Left lung (tissue), 10 donors: ENCODE results near the gene CSGALNACT2. TPM values are rescaled to one million over a fixed set of nuclear protein-coding genes. Genes with fewer than 3 reads are reported as not detected.
A peak's percentile ranks its signal among the peaks of the same experiment; 100 is the strongest.

Experiments
- ATAC-seq: fragments of 200-7000 bp; cut with Tn5 transposase; one replicate; pipeline ENCODE4 v1.9.1; 2020; ENCODE audit warnings: moderate library complexity
- DNase-seq, 4 donors: peaks; one replicate each; pipeline ENCODE4 v3.0.0-alpha.2; 2013 to 2020
- H3K27ac ChIP-seq, 2 donors: fragments of 200-600 bp; sonication (generic) in 1 of 2; one replicate each; pipeline versions ENCODE4 v1.5.0 to v1.8.0; 2020 to 2021
- H3K27me3 ChIP-seq, 2 donors: fragments of 200-600 bp; sonication (generic) in 1 of 2; one replicate each; pipeline versions ENCODE4 v1.5.0 to v1.8.0; 2020 to 2021
- H3K36me3 ChIP-seq, 2 donors: fragments of 200-600 bp; sonication (generic) in 1 of 2; one replicate each; pipeline versions ENCODE4 v1.5.0 to v1.8.0; 2020 to 2021
- H3K4me1 ChIP-seq, 2 donors: fragments of 200-600 bp; one replicate each; pipeline ENCODE4 v1.8.0; 2021
- H3K4me3 ChIP-seq, 2 donors: fragments of 200-600 bp; sonication (generic) in 1 of 2; one replicate each; pipeline versions ENCODE4 v1.5.0 to v1.8.0; 2020 to 2021; ENCODE audit warnings: mild to moderate bottlenecking in 1 of 2
- H3K9me3 ChIP-seq, 2 donors: fragments of 200-600 bp; sonication (generic) in 1 of 2; one replicate each; pipeline versions ENCODE4 v1.5.0 to v1.8.0; 2020 to 2021
- intact Hi-C, 2 donors: fragments of 100-400 bp; cut with DNase I; formaldehyde crosslinking; loops; one replicate each; pipeline versions ENCODE4 v1.11.2 to v1.14.2; 2022
- polyA plus RNA-seq, 6 donors: library from polyadenylated mRNA; unstranded; fragments of 120-200 nt; gene quantifications; one replicate each; pipeline ENCODE4 v1.2.1, GENCODE V29; 2013; ENCODE audit not compliant: insufficient read length in 6 of 6
- total RNA-seq, 2 donors: library from RNA; stranded (reverse); fragmentation: NEBNext Ultra II Directional; extraction: Animal tissue kit (Norgen Biotek cat#: 25700); gene quantifications; one replicate each; pipeline ENCODE4 v1.2.1, GENCODE V29; 2021
- TF ChIP-seq, protein P1 (sequence below), 2 donors: fragments of 200-600 bp; sonication (generic) in 1 of 2; IDR thresholded peaks; one replicate each; pipeline versions ENCODE4 v1.5.0 to v1.8.0; 2021; ENCODE audit warnings: antibody characterized with exemption in 2 of 2
- donor health status: DM: no; HTN: yes; CAD: no.
- donor health status: DM: no; HTN: no; CAD: no.

CSGALNACT2 gene
- total and polyA plus RNA-seq, 8 donors, result 31.4 to 45.0 (median 36.6) TPM

GRCh38 chr10:43221419-43222209, 83.4 kb downstream of the CSGALNACT2 start:
- intact Hi-C loops, result no loop called here
- TF ChIP-seq, protein P1, sequence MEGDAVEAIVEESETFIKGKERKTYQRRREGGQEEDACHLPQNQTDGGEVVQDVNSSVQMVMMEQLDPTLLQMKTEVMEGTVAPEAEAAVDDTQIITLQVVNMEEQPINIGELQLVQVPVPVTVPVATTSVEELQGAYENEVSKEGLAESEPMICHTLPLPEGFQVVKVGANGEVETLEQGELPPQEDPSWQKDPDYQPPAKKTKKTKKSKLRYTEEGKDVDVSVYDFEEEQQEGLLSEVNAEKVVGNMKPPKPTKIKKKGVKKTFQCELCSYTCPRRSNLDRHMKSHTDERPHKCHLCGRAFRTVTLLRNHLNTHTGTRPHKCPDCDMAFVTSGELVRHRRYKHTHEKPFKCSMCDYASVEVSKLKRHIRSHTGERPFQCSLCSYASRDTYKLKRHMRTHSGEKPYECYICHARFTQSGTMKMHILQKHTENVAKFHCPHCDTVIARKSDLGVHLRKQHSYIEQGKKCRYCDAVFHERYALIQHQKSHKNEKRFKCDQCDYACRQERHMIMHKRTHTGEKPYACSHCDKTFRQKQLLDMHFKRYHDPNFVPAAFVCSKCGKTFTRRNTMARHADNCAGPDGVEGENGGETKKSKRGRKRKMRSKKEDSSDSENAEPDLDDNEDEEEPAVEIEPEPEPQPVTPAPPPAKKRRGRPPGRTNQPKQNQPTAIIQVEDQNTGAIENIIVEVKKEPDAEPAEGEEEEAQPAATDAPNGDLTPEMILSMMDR (IDR thresholded peaks at IDR 0.05), result no peak
- H3K9me3 ChIP-seq, result no peaks in the 10 kb centered on the region
- DNase-seq (peak in 2 of 4 donors; percentile 23 to 64), ATAC-seq (no peak)
- no peaks in the 10 kb centered on the region for H3K4me1 ChIP-seq
- H3K4me3 ChIP-seq, result no peak overlapping the region
- no peak overlapping the region for H3K27ac ChIP-seq
- no peaks in the 10 kb centered on the region for H3K36me3 ChIP-seq
- peaks cover 0 to 28% of the 10 kb centered on the region in 2 donors for H3K27me3 ChIP-seq

DNA sequence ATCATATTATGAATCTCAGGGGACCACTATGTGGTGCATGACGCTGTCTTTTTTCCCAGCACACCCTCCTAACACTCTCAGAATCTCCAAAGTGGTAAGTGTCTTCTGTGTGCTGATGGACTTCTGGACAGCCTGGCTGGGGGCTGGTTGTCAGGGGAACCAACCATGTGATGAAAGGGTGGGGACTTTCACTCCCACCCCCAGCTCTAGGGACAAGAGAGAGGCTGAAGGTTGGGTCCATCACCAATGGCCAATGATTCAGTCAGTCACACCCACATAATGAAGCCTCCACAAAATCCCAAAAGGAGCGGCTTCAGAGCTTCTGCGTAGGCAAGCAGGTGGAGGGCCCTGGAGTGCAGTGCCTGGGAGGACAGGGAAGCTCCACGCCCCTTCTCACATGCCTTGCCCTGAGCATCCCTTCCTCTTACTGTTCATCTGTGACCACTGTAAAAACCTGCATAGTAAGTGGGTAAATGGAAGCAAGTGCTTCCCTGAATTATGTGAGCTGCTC, 84.0 kb downstream of the CSGALNACT2 start:
- Histone ChIP-seq H3K9me3 (no peaks in the 10 kb centered on the region), H3K27me3 (peaks cover 0 to 28% of the 10 kb centered on the region in 2 donors), H3K27ac (no peak overlapping the region), H3K4me1 (no peaks in the 10 kb centered on the region), H3K36me3 (no peaks in the 10 kb centered on the region), H3K4me3 (no peak overlapping the region)
- ATAC-seq, result no peak
- TF ChIP-seq, protein P1 (IDR thresholded peaks at IDR 0.05), result no peak
- intact Hi-C loops, result no loop called here
- DNase-seq, result peak in 1 of 4 donors; percentile 20

GRCh38 chr10:43223056-43223455, 84.8 kb downstream of the CSGALNACT2 start:
- Histone ChIP-seq H3K27me3 (peaks cover 0 to 32% of the 10 kb centered on the region in 2 donors), H3K9me3 (no peaks in the 10 kb centered on the region), H3K4me1 (no peaks in the 10 kb centered on the region), H3K36me3 (no peaks in the 10 kb centered on the region), H3K4me3 (no peak overlapping the region), H3K27ac (no peak overlapping the region)
- ATAC-seq, result no peak
- TF ChIP-seq, protein P1 (IDR thresholded peaks at IDR 0.05), result no peak
- no peak for DNase-seq
- intact Hi-C loops, result no loop called here

GRCh38 chr10:43224321-43224720, 86.1 kb downstream of the CSGALNACT2 start:
- H3K4me3 ChIP-seq, result no peak overlapping the region
- intact Hi-C loops, result no loop called here
- DNase-seq (no peak), ATAC-seq (no peak)
- H3K36me3 ChIP-seq, result no peaks in the 10 kb centered on the region
- peaks cover 12 to 40% of the 10 kb centered on the region in 2 donors for H3K27me3 ChIP-seq
- no peak overlapping the region for H3K27ac ChIP-seq
- peaks cover 6 to 8% of the 10 kb centered on the region in 2 donors for H3K4me1 ChIP-seq
- no peaks in the 10 kb centered on the region for H3K9me3 ChIP-seq
- TF ChIP-seq, protein P1 (IDR thresholded peaks at IDR 0.05), result no peak

- intact Hi-C loops, result no loop called here
- Histone ChIP-seq H3K4me1 (peaks cover 8 to 17% of the 10 kb centered on the region in 2 donors), H3K27ac (no peak overlapping the region), H3K4me3 (no peak overlapping the region), H3K36me3 (no peaks in the 10 kb centered on the region), H3K9me3 (no peaks in the 10 kb centered on the region), H3K27me3 (peaks cover 21 to 40% of the 10 kb centered on the region in 2 donors)
- TF ChIP-seq, protein P1 (IDR thresholded peaks at IDR 0.05), result no peak
- DNase-seq, result peak in 1 of 4 donors; percentile 2
- no peak for ATAC-seq
Measured at GRCh38 chr10:43225004-43225786, 87.0 kb downstream of the CSGALNACT2 start.
